ENCODE data around the gene PRR16.

Gene PRR16

GRCh38 chr5:120610145-120610544 lies 146.0 kb downstream of the PRR16 start:
- TF ChIP-seq CTCF (IDR thresholded peaks at IDR 0.05): no peak
- H3K79me2 ChIP-seq: no peaks in the 10 kb centered on the region
- H3K4me2 ChIP-seq (ENCODE audit: low read length): no peak overlapping the region
- H3K36me3 ChIP-seq (ENCODE audit: control insufficient read depth, insufficient read depth, low read length): no peaks in the 10 kb centered on the region
- H2AFZ ChIP-seq: no peak overlapping the region
- H3K27ac ChIP-seq: no peak overlapping the region
- H3K4me1 ChIP-seq: no peaks in the 10 kb centered on the region
- H3K4me3 ChIP-seq (ENCODE audit: low read depth, low read length): no peak overlapping the region
- H3K27me3 ChIP-seq (ENCODE audit: control insufficient read depth, insufficient read depth, low read length): no peaks in the 10 kb centered on the region
- no peak overlapping the region for H3K9ac ChIP-seq
- H3K9me3 ChIP-seq (ENCODE audit: control insufficient read depth, low read length): no peaks in the 10 kb centered on the region

GRCh38 chr5:120613729-120614128 lies 149.6 kb downstream of the PRR16 start:
- Histone ChIP-seq H3K4me2 (ENCODE audit: low read length) (no peak overlapping the region), H2AFZ (no peak overlapping the region)
- no peak for TF ChIP-seq CTCF (IDR thresholded peaks at IDR 0.05)

GRCh38 chr5:120614531-120615180 lies 150.6 kb downstream of the PRR16 start:
- TF ChIP-seq CTCF (IDR thresholded peaks at IDR 0.05): no peak

More at GRCh38 chr5:120613729-120614128, 149.6 kb downstream of the PRR16 start:
- Histone ChIP-seq H3K36me3 (ENCODE audit: control insufficient read depth, insufficient read depth, low read length) (no peaks in the 10 kb centered on the region), H3K79me2 (no peaks in the 10 kb centered on the region), H3K4me3 (ENCODE audit: low read depth, low read length) (no peak overlapping the region), H3K27me3 (ENCODE audit: control insufficient read depth, insufficient read depth, low read length) (no peaks in the 10 kb centered on the region), H3K27ac (no peak overlapping the region), H3K9ac (no peak overlapping the region), H3K9me3 (ENCODE audit: control insufficient read depth, low read length) (no peaks in the 10 kb centered on the region), H3K4me1 (no peaks in the 10 kb centered on the region)

GRCh38 chr5:120615967-120616645 lies 152.0 kb downstream of the PRR16 start:
- no peak overlapping the region for H2AFZ ChIP-seq
- H3K4me1 ChIP-seq: no peaks in the 10 kb centered on the region
- no peak overlapping the region for H3K4me2 ChIP-seq (ENCODE audit: low read length)
- no peaks in the 10 kb centered on the region for H3K9me3 ChIP-seq (ENCODE audit: control insufficient read depth, low read length)
- no peaks in the 10 kb centered on the region for H3K27me3 ChIP-seq (ENCODE audit: control insufficient read depth, insufficient read depth, low read length)
- H3K9ac ChIP-seq: no peak overlapping the region
- H3K79me2 ChIP-seq: no peaks in the 10 kb centered on the region
- no peak overlapping the region for H3K27ac ChIP-seq
- TF ChIP-seq CTCF (IDR thresholded peaks at IDR 0.05): no peak
- no peaks in the 10 kb centered on the region for H3K36me3 ChIP-seq (ENCODE audit: control insufficient read depth, insufficient read depth, low read length)
- H3K4me3 ChIP-seq (ENCODE audit: low read depth, low read length): no peak overlapping the region

More at GRCh38 chr5:120614531-120615180, 150.6 kb downstream of the PRR16 start:
- H3K36me3 ChIP-seq (ENCODE audit: control insufficient read depth, insufficient read depth, low read length): no peaks in the 10 kb centered on the region
- H3K27me3 ChIP-seq (ENCODE audit: control insufficient read depth, insufficient read depth, low read length): no peaks in the 10 kb centered on the region
- H3K9ac ChIP-seq: no peak overlapping the region
- no peak overlapping the region for H2AFZ ChIP-seq
- no peaks in the 10 kb centered on the region for H3K79me2 ChIP-seq
- H3K4me2 ChIP-seq (ENCODE audit: low read length): no peak overlapping the region
- no peaks in the 10 kb centered on the region for H3K9me3 ChIP-seq (ENCODE audit: control insufficient read depth, low read length)
- no peaks in the 10 kb centered on the region for H3K4me1 ChIP-seq
- no peak overlapping the region for H3K4me3 ChIP-seq (ENCODE audit: low read depth, low read length)
- H3K27ac ChIP-seq: no peak overlapping the region

All from parathyroid adenoma (tissue), 2 donors.